NCI-H2171 treated with DMSO at 0.1 percent for 48 hours (cell line): Measurements from ENCODE around the gene ZNF430.
A peak's percentile ranks its signal among the peaks of the same experiment; 100 is the strongest.
"Not testable (repeated sequence)": the region's sequence is repeated elsewhere in the genome, so short reads cannot be mapped to it uniquely, and the experiment has no call there.

Experiments
- DNase-seq: peaks from one replicate; lab custom pipeline; 2025; lab: John Stamatoyannopoulos, UW

The ZNF430 gene

GRCh38 chr19:21020298-21021227 is at the start of gene ZNF430:
ZNF430 (plus strand) TSS chr19:21020657; CDS start chr19:21020801, 144 bp downstream.
- DNase-seq = peak; percentile 95

- DNase-seq = not testable (repeated sequence)
These were observed 27.7 kb upstream of the ZNF430 start for GRCh38 chr19:20992788-20993187.

GRCh38 chr19:20999731-21000352 is 20.6 kb upstream of the ZNF430 start:
- DNase-seq = peak; percentile 6

- not testable (repeated sequence) for DNase-seq
These were observed 781 bp downstream of the ZNF430 start for GRCh38 chr19:21021238-21021637.

GRCh38 chr19:21022996-21023395 is 2.5 kb downstream of the ZNF430 start:
- no peak for DNase-seq

- DNase-seq = no peak
These were observed 3.4 kb downstream of the ZNF430 start for GRCh38 chr19:21023901-21024300.

GRCh38 chr19:21028969-21029268 is 8.5 kb downstream of the ZNF430 start:
- DNase-seq = no peak

GRCh38 chr19:21045028-21045427 is 24.6 kb downstream of the ZNF430 start:
- DNase-seq = no peak

GRCh38 chr19:21046489-21046888 is 26.0 kb downstream of the ZNF430 start:
- no peak for DNase-seq

- no peak for DNase-seq
These were observed 27.3 kb downstream of the ZNF430 start for GRCh38 chr19:21047716-21048115.

GRCh38 chr19:21052902-21053301 is 32.4 kb downstream of the ZNF430 start:
- no peak for DNase-seq

GRCh38 chr19:21065336-21065735 is 44.9 kb downstream of the ZNF430 start:
- DNase-seq = no peak

- DNase-seq = no peak
These were observed 61.8 kb downstream of the ZNF430 start, which contains the start of gene ZNF714 for GRCh38 chr19:21082011-21082975. ZNF714 (plus strand) TSS chr19:21082203; CDS start chr19:21098269, 16,066 bp downstream.

- DNase-seq = no peak
These were observed 63.9 kb downstream of the ZNF430 start for GRCh38 chr19:21084343-21084742.

GRCh38 chr19:21087871-21088270 is 67.4 kb downstream of the ZNF430 start:
- DNase-seq = no peak

GRCh38 chr19:21092109-21092508 is 71.7 kb downstream of the ZNF430 start:
- no peak for DNase-seq

- no peak for DNase-seq
These were observed 74.0 kb downstream of the ZNF430 start for GRCh38 chr19:21094347-21095025.

GRCh38 chr19:21098291-21098690 is 77.8 kb downstream of the ZNF430 start:
- DNase-seq = no peak

- DNase-seq = no peak
These were observed 81.2 kb downstream of the ZNF430 start for GRCh38 chr19:21101521-21102242.

GRCh38 chr19:21109116-21109515 is 88.7 kb downstream of the ZNF430 start:
- no peak for DNase-seq
